Mononuclear cell (primary cell): Measurements from ENCODE around the gene LRRN2. TPM values are rescaled to one million over a fixed set of nuclear protein-coding genes. Genes with fewer than 3 reads are reported as not detected.

ENCODE experiments used
- H3K27me3 ChIP-seq: 2 replicates; pipeline ENCODE4 v1.6.0; 2011; ENCODE audit warnings: low read length, control low read depth; ENCODE audit not compliant: insufficient read depth
- H3K4me1 ChIP-seq: 2 replicates; pipeline ENCODE4 v1.5.1; 2011; ENCODE audit warnings: mild to moderate bottlenecking, low read length, control low read depth; ENCODE audit not compliant: insufficient read depth
- H3K4me3 ChIP-seq: 2 replicates; pipeline ENCODE4 v1.5.1; 2011; ENCODE audit warnings: mild to moderate bottlenecking, low read length, moderate library complexity
- H3K9me3 ChIP-seq: 2 replicates; pipeline ENCODE4 v1.5.1; 2011; ENCODE audit warnings: low read depth, mild to moderate bottlenecking, control low read depth, low read length
- total RNA-seq: library from RNA; depleted of rRNA; stranded (reverse); fragments of >200 nt; gene quantifications from one replicate; pipeline ENCODE4 v1.2.3, GENCODE V29; 2012

The LRRN2 gene
- total RNA-seq, 1 donor, result not detected

GRCh38 chr1:204600968-204601367 lies 84.6 kb downstream of the LRRN2 start:
- Histone ChIP-seq H3K9me3 (no peaks in the 10 kb centered on the region), H3K4me3 (no peak overlapping the region), H3K27me3 (no peaks in the 10 kb centered on the region), H3K4me1 (no peaks in the 10 kb centered on the region)

- Histone ChIP-seq H3K4me1 (no peaks in the 10 kb centered on the region), H3K27me3 (no peaks in the 10 kb centered on the region), H3K9me3 (no peaks in the 10 kb centered on the region), H3K4me3 (no peak overlapping the region)
Measured at GRCh38 chr1:204600203-204600602, 85.3 kb downstream of the LRRN2 start.

GRCh38 chr1:204599596-204599995 lies 85.9 kb downstream of the LRRN2 start:
- H3K4me3 ChIP-seq, result no peak overlapping the region
- no peaks in the 10 kb centered on the region for H3K4me1 ChIP-seq
- no peaks in the 10 kb centered on the region for H3K9me3 ChIP-seq
- H3K27me3 ChIP-seq, result no peaks in the 10 kb centered on the region

DNA sequence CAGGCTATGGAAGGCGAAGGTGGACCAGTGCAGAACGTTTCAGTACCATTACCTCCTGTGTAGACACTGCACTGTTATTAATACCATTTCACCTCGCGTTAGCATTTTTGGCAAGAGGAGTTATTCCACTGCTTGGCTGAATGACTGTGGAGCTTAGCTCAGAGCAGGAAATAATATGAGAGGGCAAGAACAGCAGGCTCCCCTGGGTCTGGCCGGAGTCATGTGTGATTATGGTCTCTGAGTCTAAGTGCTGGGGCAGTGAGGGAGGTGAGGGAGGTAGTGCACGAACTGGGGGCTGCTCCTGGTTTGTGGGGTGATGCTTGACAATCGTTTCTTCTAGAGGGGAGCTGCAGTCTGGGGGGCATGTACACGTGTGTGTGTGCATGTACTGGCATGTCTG lies 86.4 kb downstream of the LRRN2 start:
- Histone ChIP-seq H3K4me3 (no peak overlapping the region), H3K9me3 (no peaks in the 10 kb centered on the region), H3K27me3 (no peaks in the 10 kb centered on the region), H3K4me1 (no peaks in the 10 kb centered on the region)

- no peak overlapping the region for H3K4me3 ChIP-seq
- no peaks in the 10 kb centered on the region for H3K9me3 ChIP-seq
- H3K4me1 ChIP-seq, result no peaks in the 10 kb centered on the region
- no peaks in the 10 kb centered on the region for H3K27me3 ChIP-seq
Measured at GRCh38 chr1:204598319-204598969, 87.1 kb downstream of the LRRN2 start.

DNA sequence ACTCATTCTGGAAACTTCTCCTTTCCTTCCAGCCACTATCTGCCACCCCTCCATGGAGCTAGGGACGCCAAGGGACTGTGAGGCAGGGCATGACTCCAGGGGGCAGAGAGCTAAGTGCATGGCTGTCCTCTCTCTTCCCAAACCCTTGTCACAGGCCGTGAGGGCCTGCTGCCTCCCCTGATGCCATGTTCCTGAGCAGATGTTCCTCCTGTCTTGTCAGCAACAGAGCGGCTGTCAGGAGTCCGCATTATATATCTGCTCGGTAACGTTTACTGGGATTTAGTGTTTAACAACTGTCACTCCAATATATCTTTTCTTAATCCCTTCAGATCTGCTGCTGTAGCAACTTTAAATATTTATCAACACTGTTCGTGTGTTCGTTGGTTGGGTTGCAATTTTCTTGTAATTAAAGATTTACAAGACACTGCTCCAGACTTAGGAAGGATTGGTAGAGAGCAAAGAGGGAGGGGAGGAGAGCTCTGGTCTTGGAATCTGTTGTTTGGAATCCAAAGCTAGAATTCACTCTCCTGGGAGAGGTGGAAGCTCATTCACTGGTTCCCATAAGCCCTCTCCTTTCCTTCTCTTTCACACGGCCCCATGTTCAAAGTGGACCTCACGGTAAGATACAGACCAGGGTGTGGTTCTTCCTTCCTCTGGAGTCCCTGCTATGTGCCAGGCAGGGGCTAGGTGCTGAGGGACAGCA lies 93.1 kb downstream of the LRRN2 start:
- H3K4me3 ChIP-seq, result no peak overlapping the region
- H3K27me3 ChIP-seq, result no peaks in the 10 kb centered on the region
- H3K4me1 ChIP-seq, result no peaks in the 10 kb centered on the region
- H3K9me3 ChIP-seq, result no peaks in the 10 kb centered on the region

DNA sequence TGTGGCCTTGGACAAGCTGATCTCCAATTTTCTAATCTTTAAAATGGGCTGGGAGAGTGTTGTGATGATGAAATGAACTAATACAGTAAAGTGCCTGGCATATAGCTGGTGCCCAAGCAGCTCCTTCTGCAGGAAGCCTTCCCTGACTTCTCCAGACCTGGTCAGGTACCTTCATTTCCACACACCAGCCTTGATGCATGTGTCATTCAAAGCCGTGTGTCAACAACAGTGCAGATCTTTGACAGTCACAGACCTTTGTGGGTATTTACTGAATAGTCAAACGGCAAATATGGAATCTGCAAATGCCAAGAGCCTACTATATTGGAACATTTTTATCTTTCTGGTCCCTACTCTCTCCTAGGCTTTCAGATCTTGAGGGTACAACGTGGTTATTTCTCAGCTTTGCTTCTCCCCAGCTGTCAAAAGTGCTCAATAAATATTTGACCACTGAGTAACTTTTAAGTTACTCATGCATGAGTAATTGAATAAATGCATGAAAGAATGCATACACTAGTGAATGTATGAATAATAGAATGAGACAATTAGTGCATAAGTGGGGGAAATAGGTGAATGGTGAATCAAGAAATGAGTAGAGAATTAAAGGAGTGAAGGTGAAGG lies 94.0 kb downstream of the LRRN2 start:
- Histone ChIP-seq H3K9me3 (no peaks in the 10 kb centered on the region), H3K4me1 (no peaks in the 10 kb centered on the region), H3K4me3 (no peak overlapping the region), H3K27me3 (no peaks in the 10 kb centered on the region)

DNA sequence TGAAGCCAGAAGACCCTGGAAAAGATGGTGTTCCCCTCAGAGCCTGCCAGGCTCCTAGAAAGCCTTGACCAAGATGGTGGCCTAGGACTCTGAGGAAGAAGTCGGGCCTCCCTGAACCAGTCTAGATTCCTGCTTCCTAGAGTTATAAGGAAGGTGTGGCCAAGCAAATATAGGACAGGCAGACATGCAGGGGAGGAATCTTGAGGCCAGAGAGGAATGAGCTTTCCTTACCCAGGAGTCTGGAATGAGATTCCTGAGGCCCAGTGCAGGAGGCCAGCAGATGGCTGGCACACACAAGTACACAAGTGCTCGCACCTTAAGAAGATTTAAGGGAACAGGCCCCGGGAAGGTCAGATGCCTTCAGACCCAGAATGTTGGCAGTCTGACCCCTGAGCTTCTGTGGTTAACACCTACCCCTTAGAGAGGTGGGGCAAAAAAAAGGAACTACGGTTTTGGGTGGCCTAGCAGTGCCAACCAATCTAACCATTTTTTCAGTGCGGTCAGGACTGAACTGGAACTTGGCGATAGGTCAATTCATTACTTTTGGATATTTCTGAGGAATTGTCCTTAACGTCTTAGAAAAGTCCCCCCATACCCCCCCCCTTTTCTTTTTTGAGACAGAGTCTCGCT lies 96.0 kb downstream of the LRRN2 start:
- Histone ChIP-seq H3K9me3 (no peaks in the 10 kb centered on the region), H3K4me1 (no peaks in the 10 kb centered on the region), H3K27me3 (no peaks in the 10 kb centered on the region), H3K4me3 (no peak overlapping the region)

DNA sequence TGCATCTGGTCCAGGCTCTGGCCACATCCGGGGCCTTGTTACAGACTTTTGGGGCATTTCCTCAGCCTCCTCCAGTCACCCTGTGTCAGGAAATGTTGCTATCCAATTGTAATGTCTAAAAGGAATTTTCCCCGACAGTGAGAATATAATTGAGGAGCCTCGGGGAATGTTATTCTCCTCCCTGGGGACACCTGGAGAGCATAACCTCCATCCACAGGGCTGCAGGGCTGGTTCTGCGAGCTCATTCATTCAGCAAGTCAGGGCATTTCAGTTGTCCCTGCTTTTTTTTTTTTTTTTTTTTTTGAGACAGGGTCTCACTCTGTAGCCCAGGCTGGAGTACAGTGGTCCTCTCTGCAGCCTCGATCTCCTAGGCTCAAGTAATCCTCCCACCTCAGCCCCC lies 96.7 kb downstream of the LRRN2 start:
- Histone ChIP-seq H3K9me3 (no peaks in the 10 kb centered on the region), H3K4me1 (peaks cover 4% of the 10 kb centered on the region), H3K27me3 (no peaks in the 10 kb centered on the region), H3K4me3 (no peak overlapping the region)

- H3K27me3 ChIP-seq, result no peaks in the 10 kb centered on the region
Measured at GRCh38 chr1:204587621-204588020, 97.9 kb downstream of the LRRN2 start.

DNA sequence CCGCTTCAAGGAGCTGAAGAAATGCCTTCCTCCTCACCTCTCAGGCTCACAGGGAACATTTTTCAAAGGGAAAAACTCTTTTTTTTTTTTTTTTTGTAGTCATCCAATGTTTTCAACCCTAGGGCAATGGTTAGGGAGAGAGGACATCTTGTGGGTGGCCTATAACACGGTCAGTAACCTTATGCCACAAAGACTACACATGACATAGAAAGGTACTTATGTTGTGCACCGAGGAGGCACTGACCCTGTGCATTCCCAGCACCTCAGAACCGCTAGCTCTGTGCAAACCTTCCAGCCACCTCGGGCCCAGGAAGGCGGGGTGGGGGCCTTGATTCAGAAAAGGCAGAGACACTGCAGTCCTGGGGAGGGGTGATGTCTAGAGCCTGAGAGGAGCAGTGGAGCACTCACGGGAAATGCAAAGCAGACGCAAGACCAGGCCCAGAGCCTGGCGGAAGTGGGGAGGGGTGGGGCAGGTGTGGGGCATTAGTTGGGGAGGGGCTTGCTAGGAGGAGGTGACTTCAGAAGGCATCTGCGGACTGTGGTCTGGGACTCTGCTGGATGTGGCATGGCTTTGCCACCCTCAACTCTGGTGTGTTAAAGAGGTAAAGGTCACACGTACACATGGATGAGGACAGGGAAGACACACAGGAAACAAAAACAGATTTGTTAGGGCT lies 100.7 kb downstream of the LRRN2 start:
- Histone ChIP-seq H3K27me3 (no peaks in the 10 kb centered on the region), H3K9me3 (no peaks in the 10 kb centered on the region), H3K4me1 (peaks cover 7% of the 10 kb centered on the region), H3K4me3 (no peak overlapping the region)

More at GRCh38 chr1:204587621-204588020, 97.9 kb downstream of the LRRN2 start:
- Histone ChIP-seq H3K4me1 (peaks cover 4% of the 10 kb centered on the region), H3K9me3 (no peaks in the 10 kb centered on the region), H3K4me3 (no peak overlapping the region)

GRCh38 chr1:204583909-204584632 lies 101.5 kb downstream of the LRRN2 start:
- Histone ChIP-seq H3K27me3 (no peaks in the 10 kb centered on the region), H3K4me1 (peaks cover 15% of the 10 kb centered on the region), H3K4me3 (no peak overlapping the region), H3K9me3 (no peaks in the 10 kb centered on the region)

- Histone ChIP-seq H3K4me3 (no peak overlapping the region), H3K4me1 (peaks cover 25% of the 10 kb centered on the region), H3K27me3 (no peaks in the 10 kb centered on the region), H3K9me3 (no peaks in the 10 kb centered on the region)
Measured at GRCh38 chr1:204581759-204582158, 103.8 kb downstream of the LRRN2 start.

DNA sequence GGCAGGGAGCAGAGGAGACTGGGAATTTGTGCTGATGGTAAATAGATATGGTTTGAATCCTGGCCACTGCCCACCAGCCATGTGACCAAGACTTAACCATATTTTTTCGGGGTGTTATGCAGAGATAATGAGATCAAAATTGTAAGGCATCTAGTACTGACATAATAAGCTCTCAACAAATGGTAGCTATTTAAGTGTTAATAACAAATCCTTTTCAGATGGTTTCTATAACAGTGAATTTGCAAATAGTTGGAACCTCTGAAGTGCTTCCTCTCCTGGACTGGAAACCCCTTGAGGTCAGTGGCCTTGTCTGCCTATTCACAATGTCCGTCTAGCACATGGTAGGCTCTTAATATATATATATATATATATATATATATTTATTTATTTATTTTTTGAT lies 104.7 kb downstream of the LRRN2 start:
- no peaks in the 10 kb centered on the region for H3K9me3 ChIP-seq
- H3K27me3 ChIP-seq, result no peaks in the 10 kb centered on the region
- H3K4me3 ChIP-seq, result no peak overlapping the region
- peaks cover 25% of the 10 kb centered on the region for H3K4me1 ChIP-seq
